Kidney (tissue), 14 donors: ENCODE results near the gene HSD17B14. TPM values are rescaled to one million over a fixed set of nuclear protein-coding genes. Genes with fewer than 3 reads are reported as not detected.

Source experiments
- DNase-seq, 5 donors: peaks; one replicate each; pipeline ENCODE4 v3.0.0-alpha.2; 2013 to 2020
- FAIRE-seq: peaks from 2 replicates; lab custom pipeline; 2012; peaks lifted over from hg19 to GRCh38; lab: Jason Lieb, UNC
- H3K27ac ChIP-seq, 2 donors: one replicate each; pipeline ENCODE4 v1.7.0; 2013; ENCODE audit warnings: low read depth in 2 of 2, low read length in 2 of 2, inconsistent platforms in 1 of 2
- H3K27me3 ChIP-seq: one replicate; pipeline ENCODE4 v1.7.1; 2013; ENCODE audit warnings: low read length, inconsistent platforms; ENCODE audit not compliant: control insufficient read depth, insufficient read depth
- H3K36me3 ChIP-seq, 3 donors: one replicate each; pipeline versions ENCODE4 v1.7.0 to v1.7.1; 2013; ENCODE audit warnings: low read length in 3 of 3, control low read depth in 1 of 3, inconsistent platforms in 1 of 3; ENCODE audit not compliant: insufficient read depth in 3 of 3, control insufficient read depth in 2 of 3
- H3K4me1 ChIP-seq, 3 donors: one replicate each; pipeline versions ENCODE4 v1.7.0 to v1.7.1; 2013; ENCODE audit warnings: low read length in 3 of 3, inconsistent platforms in 1 of 3, low read depth in 1 of 3; ENCODE audit not compliant: control insufficient read depth in 2 of 3, insufficient read depth in 2 of 3
- H3K4me3 ChIP-seq, 3 donors: one replicate each; pipeline versions ENCODE4 v1.7.0 to v1.8.1; 2013; ENCODE audit warnings: low read length in 3 of 3, control low read depth in 1 of 3, inconsistent platforms in 1 of 3
- H3K9ac ChIP-seq, 3 donors: one replicate each; pipeline versions ENCODE4 v1.7.0 to v1.7.1; 2013; ENCODE audit warnings: low read length in 3 of 3, control low read depth in 1 of 3, inconsistent platforms in 1 of 3
- H3K9me3 ChIP-seq, 3 donors: one replicate each; pipeline versions ENCODE4 v1.7.0 to v1.7.1; 2013; ENCODE audit warnings: low read length in 3 of 3, control low read depth in 1 of 3, inconsistent platforms in 1 of 3; ENCODE audit not compliant: control insufficient read depth in 2 of 3, insufficient read depth in 1 of 3
- CTCF ChIP-seq: IDR thresholded peaks from 3 replicates; pipeline ENCODE4 v1.5.1; 2012; ENCODE audit warnings: mild to moderate bottlenecking, moderate library complexity, borderline replicate concordance; ENCODE audit not compliant: insufficient read depth; ENCODE audit errors: extremely low read depth
- intact Hi-C: fragments of 100-400 bp; cut with DNase I; formaldehyde crosslinking; loops from one replicate; pipeline ENCODE4 v1.11.1; 2022
- polyA plus RNA-seq: library from polyadenylated mRNA; stranded (reverse); fragments of 350-450 nt; fragmentation: Illumina TruSeq; extraction: RNeasy Lipid Tissue Mini Kit (QIAGEN cat#74804); gene quantifications from one replicate; pipeline ENCODE4 v1.2.3, GENCODE V29; 2014; ENCODE audit warnings: low read depth, low replicate concordance; ENCODE audit not compliant: insufficient read depth
- total RNA-seq: library from RNA; stranded (reverse); fragmentation: NEBNext Ultra II Directional; extraction: Animal tissue kit (Norgen Biotek cat#: 25700); gene quantifications from one replicate; pipeline ENCODE4 v1.2.1, GENCODE V29; 2021
- donor health status: control.
- donor health status: control.
- donor health status: control.
- donor health status: control.
- donor health status: control.
- donor health status: DM: yes; HTN: yes; CAD: no.
- donor health status: Normal renal cell carcinoma (clear cell type).

Gene HSD17B14
- total and polyA plus RNA-seq, 2 donors from 2014 or later: 5.2 to 141 TPM

- H3K27ac ChIP-seq: no peak overlapping the region
- H3K4me1 ChIP-seq: peaks cover 0 to 2% (median 0%) of the 10 kb centered on the region in 3 donors
- no peak for FAIRE-seq
- DNase-seq: no peak
- intact Hi-C loops: no loop called here
- H3K27me3 ChIP-seq: no peaks in the 10 kb centered on the region
- H3K4me3 ChIP-seq: no peak overlapping the region
- no peaks in the 10 kb centered on the region for H3K36me3 ChIP-seq
- no peak for TF ChIP-seq CTCF
- no peaks in the 10 kb centered on the region for H3K9me3 ChIP-seq
- no peak overlapping the region for H3K9ac ChIP-seq
These were observed 30.4 kb upstream of the HSD17B14 start for GRCh38 chr19:48866692-48867091.

- no peaks in the 10 kb centered on the region for H3K9me3 ChIP-seq
- no peaks in the 10 kb centered on the region for H3K36me3 ChIP-seq
- FAIRE-seq (no peak), DNase-seq (no peak)
- no peak for TF ChIP-seq CTCF
- H3K27ac ChIP-seq: no peak overlapping the region
- H3K27me3 ChIP-seq: no peaks in the 10 kb centered on the region
- intact Hi-C loops: no loop called here
- no peak overlapping the region for H3K4me3 ChIP-seq
- peaks cover 0 to under 1% (median 0%) of the 10 kb centered on the region in 3 donors for H3K4me1 ChIP-seq
- H3K9ac ChIP-seq: no peak overlapping the region
These were observed 26.5 kb upstream of the HSD17B14 start for GRCh38 chr19:48862827-48863226.

- TF ChIP-seq CTCF: no peak
- DNase-seq: no peak
- H3K4me1 ChIP-seq: no peaks in the 10 kb centered on the region
- H3K9ac ChIP-seq: no peak overlapping the region
- intact Hi-C loops: no loop called here
- FAIRE-seq: no peak
- no peak overlapping the region for H3K4me3 ChIP-seq
- no peaks in the 10 kb centered on the region for H3K36me3 ChIP-seq
- H3K9me3 ChIP-seq: no peaks in the 10 kb centered on the region
- H3K27ac ChIP-seq: no peak overlapping the region
- no peaks in the 10 kb centered on the region for H3K27me3 ChIP-seq
These were observed 25.0 kb upstream of the HSD17B14 start for GRCh38 chr19:48861313-48861712.
